HPDE6-E6E7 (cell line): ENCODE measurements around the gene WRAP73.

Experiments used
- DNase-seq: peaks from one replicate; pipeline ENCODE4 v3.0.0; 2011; ENCODE audit warnings: missing footprints; ENCODE audit errors: extremely low spot score

The WRAP73 gene, protein sequence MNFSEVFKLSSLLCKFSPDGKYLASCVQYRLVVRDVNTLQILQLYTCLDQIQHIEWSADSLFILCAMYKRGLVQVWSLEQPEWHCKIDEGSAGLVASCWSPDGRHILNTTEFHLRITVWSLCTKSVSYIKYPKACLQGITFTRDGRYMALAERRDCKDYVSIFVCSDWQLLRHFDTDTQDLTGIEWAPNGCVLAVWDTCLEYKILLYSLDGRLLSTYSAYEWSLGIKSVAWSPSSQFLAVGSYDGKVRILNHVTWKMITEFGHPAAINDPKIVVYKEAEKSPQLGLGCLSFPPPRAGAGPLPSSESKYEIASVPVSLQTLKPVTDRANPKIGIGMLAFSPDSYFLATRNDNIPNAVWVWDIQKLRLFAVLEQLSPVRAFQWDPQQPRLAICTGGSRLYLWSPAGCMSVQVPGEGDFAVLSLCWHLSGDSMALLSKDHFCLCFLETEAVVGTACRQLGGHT

DNA sequence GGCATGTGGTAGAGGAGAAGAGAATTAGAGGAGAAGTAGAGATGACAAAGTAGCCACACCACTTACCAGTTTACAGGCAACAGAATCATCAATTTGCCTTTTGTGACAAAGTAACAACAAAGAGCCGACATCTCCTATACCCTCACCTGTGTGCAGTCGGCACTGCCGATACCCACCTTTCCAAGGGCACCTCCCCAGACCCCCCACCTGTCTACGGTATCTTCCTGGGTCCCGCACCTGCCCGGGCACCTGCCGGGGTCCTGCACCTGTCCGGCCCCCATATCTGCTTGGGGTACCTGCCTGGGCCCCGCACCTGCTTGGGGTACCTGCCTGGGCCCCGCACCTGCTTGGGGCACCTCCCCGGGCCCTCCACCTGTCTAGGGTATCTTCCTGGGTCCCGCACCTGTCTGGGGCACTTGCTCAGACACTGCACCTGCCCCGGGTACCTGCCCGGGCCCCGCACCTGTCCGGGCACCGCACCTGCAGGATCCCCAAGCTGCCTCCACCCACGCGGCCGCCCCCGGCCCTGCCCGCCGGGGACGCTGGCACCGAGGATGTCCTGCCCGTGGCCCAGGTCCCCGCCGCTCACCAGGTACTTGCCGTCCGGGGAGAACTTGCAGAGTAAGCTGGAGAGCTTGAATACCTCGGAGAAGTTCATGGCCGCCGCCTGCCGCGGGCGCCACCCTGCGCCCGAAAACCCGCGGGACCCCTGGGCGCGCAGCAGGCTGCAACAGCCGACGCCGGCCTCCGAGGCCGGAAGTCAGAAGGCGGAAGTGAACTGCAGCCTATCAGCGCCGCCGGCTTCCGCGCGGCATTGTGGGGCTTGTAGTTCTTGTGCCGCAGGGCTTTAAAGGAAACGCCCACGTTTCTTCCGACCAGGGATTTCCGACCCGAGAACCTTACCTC lies at the start of gene WRAP73:
Gene WRAP73 (minus strand): TSS at position 762 of the 906 bp plus-strand sequence. CDS start 104 bp downstream, at position 658.
- peak; percentile 90 for DNase-seq

GRCh38 chr1:3699596-3699995 lies 49.7 kb upstream of the WRAP73 start:
- no peak for DNase-seq

DNA sequence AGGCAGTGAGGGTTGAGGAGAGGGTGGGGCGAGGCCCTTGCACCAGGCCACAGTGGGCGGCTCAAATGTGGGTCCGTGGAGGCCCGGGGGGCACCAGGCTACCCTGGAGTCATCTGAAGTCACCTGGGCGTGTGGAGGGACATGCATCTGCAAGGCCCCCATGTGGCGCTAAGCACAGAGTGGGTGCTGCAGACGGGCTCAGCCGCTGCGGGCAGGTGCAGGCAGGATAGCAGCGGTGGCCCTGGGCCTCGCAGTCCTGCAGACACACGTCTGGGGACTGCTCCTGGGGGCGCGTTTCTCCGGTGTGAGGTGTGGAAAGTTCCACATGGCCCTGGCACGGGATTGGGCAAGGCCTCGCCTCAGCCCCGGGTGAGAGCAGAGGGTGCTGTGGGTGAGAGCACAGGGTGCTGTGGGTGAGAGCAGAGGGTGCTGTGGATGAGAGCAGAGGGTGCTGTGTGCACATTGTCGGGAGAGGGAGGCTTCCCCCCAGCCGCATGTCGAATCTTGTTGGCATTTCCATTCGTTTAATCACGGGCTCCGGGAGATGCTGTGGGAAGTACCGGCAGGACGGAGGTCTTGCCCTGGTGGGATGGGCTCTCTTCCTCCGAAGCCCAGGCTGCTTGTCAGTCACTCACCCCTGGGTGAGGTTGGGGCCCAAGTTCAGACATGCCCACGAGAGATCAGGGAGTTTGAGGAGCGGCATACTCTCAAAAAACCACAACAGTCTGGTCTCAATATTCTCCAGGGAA lies 48.9 kb upstream of the WRAP73 start:
- DNase-seq, result peak; percentile 94

- DNase-seq, result no peak
Measured at GRCh38 chr1:3697810-3698209, 47.9 kb upstream of the WRAP73 start.

DNA sequence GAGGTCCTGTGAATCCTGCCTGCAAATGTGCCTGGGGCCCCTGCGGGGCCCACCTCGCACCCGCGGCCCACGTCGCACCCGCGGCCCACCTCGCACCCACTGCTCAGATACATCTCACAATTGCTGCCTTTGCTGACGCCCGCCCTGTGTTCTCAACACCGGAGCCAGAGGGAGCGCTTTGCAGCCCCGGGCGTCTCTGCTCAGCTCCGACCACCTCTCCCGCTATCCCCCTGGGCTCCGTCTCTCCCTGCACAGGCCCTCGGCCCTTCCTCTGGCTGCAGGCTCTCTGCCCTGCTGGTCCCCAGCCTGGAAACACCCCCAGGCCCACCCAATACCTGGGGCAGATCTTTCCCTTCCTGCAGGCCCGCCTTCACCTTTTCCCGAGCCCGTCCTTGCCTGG lies 47.2 kb upstream of the WRAP73 start:
- DNase-seq, result no peak

GRCh38 chr1:3696689-3697088 lies 46.8 kb upstream of the WRAP73 start:
- DNase-seq, result no peak

GRCh38 chr1:3695326-3696217 lies 45.7 kb upstream of the WRAP73 start:
- no peak for DNase-seq

- DNase-seq, result no peak
Measured at GRCh38 chr1:3693321-3693720, 43.4 kb upstream of the WRAP73 start.

DNA sequence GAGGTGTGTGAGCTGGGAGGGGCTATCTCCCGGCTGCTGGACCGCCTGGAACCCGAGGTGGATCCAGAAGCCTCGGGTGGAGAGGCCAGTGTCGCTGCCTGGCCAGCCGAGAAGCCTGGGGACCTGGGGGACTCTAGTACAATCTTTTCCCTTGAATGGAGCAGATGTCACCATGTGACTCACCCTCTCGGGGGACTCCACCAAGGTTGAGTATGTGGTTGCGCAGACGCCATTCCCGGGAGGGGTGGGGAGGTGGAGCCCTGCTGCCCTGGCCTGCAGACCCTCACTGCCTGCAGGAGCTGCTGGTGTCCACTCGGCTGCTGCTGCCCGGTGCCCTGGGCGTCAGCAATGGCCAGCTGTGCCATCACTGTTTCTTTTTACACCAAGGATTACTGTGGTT lies 42.7 kb upstream of the WRAP73 start:
- no peak for DNase-seq

DNA sequence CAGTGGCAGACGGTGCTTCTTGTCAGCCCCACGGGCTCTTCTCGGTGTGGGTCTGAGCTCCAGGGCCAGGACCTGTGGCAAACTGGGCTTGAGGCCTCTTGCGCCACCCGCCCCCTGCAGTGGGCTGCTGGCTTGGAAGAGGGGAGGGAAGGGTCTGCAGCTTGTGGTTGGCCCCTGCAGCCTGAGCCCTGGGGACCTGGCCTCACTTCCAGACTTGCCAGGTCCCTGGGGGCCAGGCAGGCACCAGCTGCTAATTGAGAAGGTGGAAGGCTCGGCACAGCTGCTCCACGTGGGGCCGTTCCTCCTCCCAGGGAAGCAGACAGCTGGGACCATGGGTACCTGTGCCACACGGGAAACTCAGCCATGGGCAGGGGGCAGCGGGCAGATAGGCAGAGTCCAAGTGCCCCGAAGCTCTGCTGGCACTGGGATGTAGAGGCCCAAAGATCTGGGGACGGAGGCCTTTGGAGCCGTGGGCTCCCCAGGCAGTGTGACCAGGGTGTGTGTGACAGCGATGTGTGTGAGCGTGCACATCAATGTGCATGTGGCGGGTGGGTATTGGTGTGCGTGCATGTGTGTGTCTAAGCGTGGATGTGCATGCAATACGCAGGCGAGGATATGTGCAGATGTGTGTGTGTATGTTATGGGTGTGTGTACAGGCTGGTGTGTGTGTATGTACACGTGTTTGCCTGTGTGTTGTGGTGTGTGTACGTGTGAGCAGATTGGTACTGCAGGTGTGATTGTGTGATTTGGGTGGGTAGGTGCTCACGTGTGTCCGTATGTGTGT lies 41.7 kb upstream of the WRAP73 start:
- no peak for DNase-seq

DNA sequence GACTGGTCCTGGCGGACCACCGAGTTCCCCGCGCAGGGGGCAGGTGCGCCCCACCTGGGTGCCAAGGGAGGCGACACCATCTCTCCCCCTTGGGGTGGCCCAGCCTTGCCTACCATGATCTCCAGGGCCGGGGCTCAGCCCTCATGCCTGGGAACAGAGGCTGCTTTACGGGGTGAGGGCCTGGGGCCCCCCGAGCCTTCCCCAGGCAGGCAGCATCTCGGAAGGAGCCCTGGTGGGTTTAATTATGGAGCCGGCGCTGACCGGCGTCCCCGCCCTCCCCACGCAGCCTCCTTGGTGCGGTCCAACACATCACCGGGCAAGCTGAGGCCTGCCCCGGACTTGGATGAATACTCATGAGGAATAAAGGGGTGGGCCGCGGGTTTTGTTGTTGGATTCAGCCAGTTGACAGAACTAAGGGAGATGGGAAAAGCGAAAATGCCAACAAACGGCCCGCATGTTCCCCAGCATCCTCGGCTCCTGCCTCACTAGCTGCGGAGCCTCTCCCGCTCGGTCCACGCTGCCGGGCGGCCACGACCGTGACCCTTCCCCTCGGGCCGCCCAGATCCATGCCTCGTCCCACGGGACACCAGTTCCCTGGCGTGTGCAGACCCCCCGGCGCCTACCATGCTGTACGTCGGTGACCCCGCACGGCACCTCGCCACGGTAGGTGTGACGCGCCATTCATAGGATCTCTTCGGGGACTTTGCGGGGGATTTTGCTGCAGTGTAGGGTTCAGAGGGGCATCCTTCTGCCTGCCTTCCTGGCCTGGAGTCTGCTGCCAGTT lies 40.6 kb upstream of the WRAP73 start:
- DNase-seq, result peak; percentile 95

DNA sequence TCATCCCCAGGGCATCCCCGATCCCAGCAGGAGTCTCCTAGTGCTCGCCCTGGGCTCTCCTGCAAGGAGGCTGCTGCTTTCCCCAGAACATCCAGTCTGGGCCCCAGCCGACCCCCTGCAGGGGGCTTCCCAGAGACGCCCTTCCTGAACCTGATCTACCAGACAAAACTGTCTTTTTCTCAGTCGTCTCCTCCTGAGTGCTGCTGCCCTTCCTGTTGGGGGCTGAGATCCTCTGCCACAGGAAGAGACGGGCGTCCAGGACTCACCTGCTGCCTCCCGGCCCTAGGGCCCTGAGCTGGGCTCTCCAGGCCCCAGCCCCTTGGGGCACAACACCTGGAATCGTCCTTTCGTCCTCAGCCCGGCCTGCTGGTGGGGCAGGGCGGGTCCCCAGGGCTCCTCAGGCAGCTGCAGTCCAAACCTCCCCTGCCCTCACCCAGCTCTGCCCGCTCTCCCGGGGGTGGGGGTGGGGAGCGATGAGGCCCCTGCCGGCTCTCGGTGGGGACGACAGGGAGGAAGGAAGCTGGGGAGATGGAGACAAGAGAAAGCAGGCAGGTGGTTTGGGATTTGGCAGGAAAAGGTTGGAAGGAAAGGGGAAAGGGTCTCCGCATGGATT lies 39.3 kb upstream of the WRAP73 start:
- no peak for DNase-seq

DNA sequence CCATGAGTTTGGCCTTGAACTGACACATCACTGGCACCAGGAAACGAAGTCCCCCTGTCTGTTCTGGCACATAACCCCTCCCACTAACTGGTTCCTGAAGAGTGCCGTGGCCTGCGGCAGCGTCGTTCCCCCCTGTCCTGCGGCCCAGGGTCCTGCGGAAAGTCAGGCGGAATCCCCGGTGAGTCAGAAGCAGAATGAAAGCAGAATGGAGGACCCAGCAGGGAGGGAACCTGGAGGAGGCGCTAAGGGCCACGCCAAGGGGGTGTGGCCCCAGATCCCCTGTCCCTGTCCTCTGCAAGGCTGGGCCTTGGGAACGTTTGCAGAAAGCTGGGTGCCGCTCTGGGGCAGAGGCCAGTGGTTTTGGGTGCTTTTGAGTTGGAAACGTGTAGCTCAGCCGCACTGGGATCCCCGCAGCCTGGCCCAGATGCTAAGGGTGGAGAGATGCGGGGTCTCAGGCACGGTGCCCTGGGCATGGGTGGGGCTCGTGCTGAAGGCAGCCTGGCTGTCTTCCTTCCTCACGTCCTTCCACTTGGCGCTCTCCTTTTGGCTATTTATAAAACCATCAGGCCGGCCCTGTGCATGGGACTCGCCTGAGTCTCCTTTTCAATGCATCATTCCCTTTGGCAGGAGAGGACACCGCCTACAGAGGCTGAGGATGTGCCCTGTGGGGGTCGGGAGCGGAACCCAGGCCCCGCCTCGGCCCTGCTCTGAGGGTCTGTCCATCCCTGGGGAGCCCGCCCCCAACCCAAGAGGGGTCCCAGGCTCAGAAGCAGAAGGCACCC lies 38.6 kb upstream of the WRAP73 start:
- DNase-seq, result no peak

DNA sequence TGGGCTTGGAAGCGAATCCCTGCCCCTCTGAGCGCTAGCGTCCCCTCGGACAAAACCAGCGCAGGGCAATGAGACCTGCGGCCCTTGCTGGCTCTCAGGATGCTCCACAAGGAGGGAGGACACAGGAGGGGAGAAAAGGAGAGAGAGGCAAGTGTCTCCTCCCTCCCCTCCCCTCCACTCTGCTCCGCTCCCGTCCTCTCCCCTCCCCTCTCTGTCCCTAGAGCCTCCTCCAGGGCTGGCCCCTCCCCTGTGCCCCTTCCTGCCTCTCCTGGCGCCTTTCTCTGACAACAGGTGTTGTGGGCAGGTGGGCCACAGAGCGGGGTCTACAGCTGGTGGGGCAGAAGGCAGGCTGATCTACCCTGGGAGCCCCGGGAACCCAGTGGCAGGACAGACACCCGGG lies 37.6 kb upstream of the WRAP73 start:
- no peak for DNase-seq

DNA sequence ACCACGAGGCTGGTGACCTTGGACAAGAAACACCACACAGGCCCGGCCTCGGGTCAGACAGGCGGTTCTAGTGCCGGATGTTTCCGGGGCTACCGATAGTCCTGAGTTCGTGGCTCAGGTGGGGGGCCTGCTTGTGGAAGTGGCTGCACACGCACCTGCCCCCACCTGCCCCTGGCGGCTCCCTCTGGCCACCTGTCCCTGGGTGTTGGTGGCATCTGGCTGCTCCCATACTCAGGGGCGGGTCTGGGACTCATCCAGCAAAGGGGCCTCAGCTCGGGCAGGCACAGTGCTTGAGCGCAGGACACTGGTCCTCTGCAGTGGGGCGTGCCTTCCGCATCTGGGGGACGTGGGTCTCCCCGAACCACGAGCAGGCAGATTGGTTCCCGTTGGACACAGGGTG lies 36.0 kb upstream of the WRAP73 start:
- no peak for DNase-seq

DNA sequence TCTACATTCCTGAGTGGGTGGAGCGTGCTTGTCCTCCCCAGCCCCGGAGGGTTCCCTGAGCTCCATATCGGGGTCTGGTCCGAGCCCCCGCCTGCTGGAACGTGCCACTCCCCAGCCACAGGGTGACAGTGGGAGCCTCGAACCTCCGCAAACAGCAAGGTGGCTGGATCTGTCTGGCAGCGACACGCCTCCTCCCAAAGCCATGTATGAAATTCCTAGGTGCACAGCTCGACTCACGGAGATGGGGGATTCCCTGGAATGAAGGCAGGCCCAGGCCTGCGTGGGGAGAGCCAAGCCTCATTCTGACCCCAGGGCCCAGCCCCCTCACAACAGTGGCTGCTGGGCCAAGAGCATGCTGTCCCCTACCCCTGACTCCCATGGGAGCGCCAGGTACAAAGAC lies 35.3 kb upstream of the WRAP73 start:
- no peak for DNase-seq

DNA sequence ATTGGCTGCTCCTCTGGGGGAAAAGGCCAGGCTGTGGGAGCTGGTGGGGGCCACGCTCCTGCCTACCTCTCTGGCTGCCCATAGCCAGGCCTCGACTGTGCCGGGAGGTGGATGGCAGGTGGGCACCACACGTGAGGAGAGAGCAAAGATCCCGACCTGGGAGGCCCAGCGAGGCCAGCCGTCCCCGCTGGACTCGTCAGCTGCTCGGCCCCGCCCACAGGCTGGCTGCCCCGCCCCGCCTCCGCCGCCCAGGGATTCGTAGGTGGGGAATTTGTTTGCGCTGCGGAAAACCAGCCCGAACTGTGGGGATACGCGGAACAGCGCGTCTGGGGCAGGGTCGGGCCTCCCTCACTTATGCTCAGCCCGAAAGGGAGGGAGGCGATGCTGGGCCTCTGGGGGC lies 34.1 kb upstream of the WRAP73 start:
- no peak for DNase-seq

DNA sequence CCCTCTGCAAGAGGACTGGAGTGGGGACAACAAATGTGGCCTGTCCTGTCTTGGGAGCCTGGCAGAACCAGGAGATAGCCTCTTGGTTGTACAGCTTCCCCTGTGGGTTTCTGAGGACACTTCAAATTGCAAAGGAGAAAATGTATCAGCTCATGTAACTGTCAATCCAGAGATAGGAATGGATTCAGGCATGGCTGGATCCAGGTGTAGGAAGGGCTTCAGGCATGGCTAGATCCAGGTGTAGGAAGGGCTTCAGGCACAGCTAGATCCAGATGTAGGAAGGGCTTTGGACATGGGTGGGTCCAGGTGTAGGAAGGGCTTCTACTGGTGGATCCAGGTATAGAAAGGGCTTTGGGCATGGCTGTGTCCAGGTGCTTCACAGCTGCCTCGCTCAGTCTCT lies 33.3 kb upstream of the WRAP73 start:
- no peak for DNase-seq
